Measurements from ENCODE around the gene PRXL2A. TPM values are rescaled to one million over a fixed set of nuclear protein-coding genes. Genes with fewer than 3 reads are reported as not detected.

PRXL2A gene
- total RNA-seq, 1 donor: 0.90 TPM

- H3K4me3 ChIP-seq (ENCODE audit: low read depth, low read length): no peak overlapping the region
- TF ChIP-seq CTCF (IDR thresholded peaks at IDR 0.05; ENCODE audit: insufficient read depth, low read length): no peak
- no peak for DNase-seq (ENCODE audit: low read depth)
Measured at GRCh38 chr10:80427541-80427940, 19.2 kb downstream of the PRXL2A start.

DNA sequence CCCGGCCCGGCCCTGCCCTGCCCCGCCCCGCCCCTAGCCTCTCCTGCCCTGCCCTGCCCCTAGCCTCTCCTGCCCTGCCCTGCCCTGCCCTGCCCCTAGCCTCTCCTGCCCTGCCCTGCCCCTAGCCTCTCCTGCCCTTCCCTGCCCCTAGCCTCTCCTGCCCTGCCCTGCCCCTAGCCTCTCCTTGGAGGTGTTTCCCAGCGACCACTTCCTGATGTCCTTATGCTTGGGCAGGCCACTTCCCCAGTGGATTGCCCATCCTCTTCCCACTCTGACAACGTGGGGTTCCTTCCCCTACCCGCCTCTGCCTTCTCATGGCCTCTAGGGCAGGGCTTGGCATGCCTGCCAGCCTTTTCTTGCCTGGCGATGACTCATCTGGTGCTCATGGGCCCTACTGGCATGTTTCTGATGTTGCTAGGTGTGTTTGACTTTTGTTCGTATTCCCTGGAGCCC lies 21.2 kb downstream of the PRXL2A start:
- DNase-seq (ENCODE audit: low read depth): no peak
- no peak overlapping the region for H3K4me3 ChIP-seq (ENCODE audit: low read depth, low read length)
- TF ChIP-seq CTCF (IDR thresholded peaks at IDR 0.05; ENCODE audit: insufficient read depth, low read length): no peak

GRCh38 chr10:80433134-80433533 lies 24.8 kb downstream of the PRXL2A start:
- no peak for TF ChIP-seq CTCF (IDR thresholded peaks at IDR 0.05; ENCODE audit: insufficient read depth, low read length)
- DNase-seq (ENCODE audit: low read depth): no peak

GRCh38 chr10:80436446-80437098 lies 28.2 kb downstream of the PRXL2A start:
- no peak for DNase-seq (ENCODE audit: low read depth)
- no peak for TF ChIP-seq CTCF (IDR thresholded peaks at IDR 0.05; ENCODE audit: insufficient read depth, low read length)
- no peak overlapping the region for H3K4me3 ChIP-seq (ENCODE audit: low read depth, low read length)

More at GRCh38 chr10:80433134-80433533, 24.8 kb downstream of the PRXL2A start:
- H3K4me3 ChIP-seq (ENCODE audit: low read depth, low read length): no peak overlapping the region

- H3K4me3 ChIP-seq (ENCODE audit: low read depth, low read length): no peak overlapping the region
- TF ChIP-seq CTCF (IDR thresholded peaks at IDR 0.05; ENCODE audit: insufficient read depth, low read length): no peak
- no peak for DNase-seq (ENCODE audit: low read depth)
Measured at GRCh38 chr10:80437227-80437626, 28.9 kb downstream of the PRXL2A start.

DNA sequence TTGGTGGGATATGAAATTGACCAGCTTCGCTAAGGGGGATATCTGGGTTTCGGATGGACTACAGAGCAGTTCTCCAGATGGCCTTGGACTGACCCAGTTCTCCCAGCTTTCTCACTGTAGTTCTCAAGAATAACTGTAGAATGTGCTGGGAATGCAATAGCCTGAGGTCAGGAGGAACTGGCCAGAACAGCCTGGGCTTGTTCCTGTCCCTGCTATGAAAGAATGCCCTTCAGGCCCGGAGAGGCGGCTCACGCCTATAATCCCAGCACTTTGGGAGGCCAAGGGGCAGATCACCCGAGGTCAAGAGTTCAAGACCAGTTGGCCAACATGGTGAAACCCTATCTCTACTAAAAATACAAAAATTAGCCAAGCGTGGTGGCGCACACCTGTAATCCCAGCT lies 33.5 kb downstream of the PRXL2A start:
- TF ChIP-seq CTCF (IDR thresholded peaks at IDR 0.05; ENCODE audit: insufficient read depth, low read length): no peak
- H3K4me3 ChIP-seq (ENCODE audit: low read depth, low read length): no peak overlapping the region
- DNase-seq (ENCODE audit: low read depth): no peak

DNA sequence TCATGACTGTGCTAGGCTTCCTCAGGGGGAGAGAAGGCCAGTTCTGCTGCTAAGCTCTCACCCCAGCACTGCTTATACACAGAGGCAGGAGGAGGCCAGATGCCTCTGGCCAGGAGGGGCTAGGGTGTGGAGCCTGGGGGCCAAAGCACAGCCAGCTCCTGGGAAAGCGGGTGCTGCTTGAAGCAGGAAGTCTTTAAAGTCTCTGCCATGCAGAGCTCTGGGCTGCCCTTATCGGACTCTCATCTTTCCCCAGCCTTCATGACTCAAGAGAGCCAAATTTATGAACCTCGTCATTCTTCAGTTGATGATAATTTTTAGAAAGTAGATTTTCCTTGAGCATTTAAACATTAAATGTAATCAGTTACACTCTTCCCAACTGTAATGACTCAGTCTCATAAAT lies 34.5 kb downstream of the PRXL2A start:
- no peak for DNase-seq (ENCODE audit: low read depth)
- TF ChIP-seq CTCF (IDR thresholded peaks at IDR 0.05; ENCODE audit: insufficient read depth, low read length): no peak
- no peak overlapping the region for H3K4me3 ChIP-seq (ENCODE audit: low read depth, low read length)

Data from fibroblast of the aortic adventitia (primary cell).